H1 (cell line): ENCODE measurements around the gene CST11. TPM values are rescaled to one million over a fixed set of nuclear protein-coding genes. Genes with fewer than 3 reads are reported as not detected.

ENCODE experiments used
- CTCF ChIA-PET: fragments of 300-600 bp; sonication (Branson Sonifier 250); formaldehyde crosslinking; loops from one replicate; lab custom pipeline; 2021; ENCODE audit not compliant: partially characterized antibody; lab: Charles Lee
- POLR2A ChIA-PET: fragments of 300-600 bp; sonication (Branson Sonifier 250); formaldehyde crosslinking; loops from one replicate; lab custom pipeline; 2021; ENCODE audit warnings: inconsistent platforms; ENCODE audit not compliant: partially characterized antibody; lab: Charles Lee
- DNase-seq, 2 experiments: peaks; one replicate each; pipeline versions ENCODE4 v3.0.0 to v3.0.0-alpha.2; 2010 to 2022; ENCODE audit warnings: low spot score in 2 of 2, low read depth in 1 of 2, mixed read lengths in 1 of 2
- FAIRE-seq: peaks from 2 replicates; lab custom pipeline; 2011; peaks lifted over from hg19 to GRCh38; lab: Jason Lieb, UNC
- H2AFZ ChIP-seq: 2 replicates; pipeline ENCODE4 v1.8.1; 2012; ENCODE audit warnings: low read length, inconsistent platforms
- H2AK5ac ChIP-seq: 2 replicates; pipeline ENCODE4 v1.6.1; 2013; ENCODE audit warnings: low read depth, low read length
- H2BK120ac ChIP-seq: replicated peaks from 2 replicates; pipeline ENCODE3; 2013; ENCODE audit warnings: low read depth, low read length, inconsistent platforms
- H2BK12ac ChIP-seq: 2 replicates; pipeline ENCODE4 v1.6.1; 2013; ENCODE audit warnings: low read depth, low read length
- H2BK15ac ChIP-seq: 2 replicates; pipeline ENCODE4 v1.6.1; 2013; ENCODE audit warnings: low read length
- H2BK20ac ChIP-seq: 2 replicates; pipeline ENCODE4 v1.6.1; 2013; ENCODE audit warnings: low read length
- H2BK5ac ChIP-seq: 2 replicates; pipeline ENCODE4 v1.6.1; 2013; ENCODE audit warnings: low read depth, low read length
- H3K14ac ChIP-seq: 2 replicates; pipeline ENCODE4 v1.6.1; 2013; ENCODE audit warnings: inconsistent platforms; ENCODE audit not compliant: insufficient read length
- H3K18ac ChIP-seq: 2 replicates; pipeline ENCODE4 v1.6.1; 2013; ENCODE audit warnings: low read length; ENCODE audit errors: extremely low read depth
- H3K23ac ChIP-seq: 2 replicates; pipeline ENCODE4 v1.6.1; 2013; ENCODE audit warnings: inconsistent platforms; ENCODE audit not compliant: insufficient read length
- H3K23me2 ChIP-seq: 2 replicates; pipeline ENCODE4 v1.6.1; 2013; ENCODE audit warnings: low read depth, low read length
- H3K27ac ChIP-seq: 2 replicates; pipeline ENCODE4 v1.6.1; 2011; ENCODE audit warnings: low read depth, low read length, inconsistent platforms
- H3K27me3 ChIP-seq, 4 experiments: replicated peaks in 1 of 4; 1 replicate in 1 of 4; 2 replicates in 3 of 4; pipeline versions ENCODE4 v1.6.1 to v1.8.1; 2011 to 2013; ENCODE audit warnings: low read length in 3 of 4, mild to moderate bottlenecking in 3 of 4, inconsistent platforms in 2 of 4, mixed read lengths in 2 of 4, moderate library complexity in 1 of 4; ENCODE audit not compliant: control insufficient read depth in 3 of 4, insufficient read depth in 3 of 4; ENCODE audit errors: extremely low read depth in 1 of 4
- H3K36me3 ChIP-seq, 4 experiments: 2 replicates each; pipeline versions ENCODE4 v1.6.1 to v1.8.1; 2011 to 2013; ENCODE audit warnings: mild to moderate bottlenecking in 4 of 4, low read length in 3 of 4, moderate library complexity in 2 of 4, control low read depth in 1 of 4, inconsistent platforms in 1 of 4; ENCODE audit not compliant: insufficient read depth in 4 of 4, control insufficient read depth in 2 of 4
- H3K4ac ChIP-seq: replicated peaks from 2 replicates; pipeline ENCODE3; 2013; ENCODE audit warnings: low read length, low read depth, mixed read lengths, inconsistent platforms; ENCODE audit not compliant: insufficient read length
- H3K4me1 ChIP-seq, 4 experiments: replicated peaks in 1 of 4; 1 replicate in 1 of 4; 2 replicates in 3 of 4; pipeline versions ENCODE4 v1.6.1 to v1.8.1; 2011 to 2013; ENCODE audit warnings: low read length in 3 of 4, inconsistent platforms in 2 of 4, mixed read lengths in 1 of 4; ENCODE audit not compliant: insufficient read depth in 4 of 4, control insufficient read depth in 3 of 4
- H3K4me2 ChIP-seq, 2 experiments: 2 replicates each; pipeline versions ENCODE4 v1.6.1 to v1.8.1; 2011 to 2013; ENCODE audit warnings: low read depth in 2 of 2, low read length in 2 of 2, control low read depth in 1 of 2, inconsistent platforms in 1 of 2, mild to moderate bottlenecking in 1 of 2; ENCODE audit not compliant: insufficient read depth in 1 of 2
- H3K4me3 ChIP-seq, 4 experiments: fragments of 200-600, 300-600 bp in 1 of 4; sonication (generic), shearing (Covaris generic), sonication (Bioruptor Twin) in 1 of 4; 2 replicates each; pipeline versions ENCODE4 v1.5.1 to v1.8.1; 2011 to 2016; ENCODE audit warnings: low read length in 4 of 4, low read depth in 3 of 4, control low read depth in 2 of 4, inconsistent platforms in 2 of 4, mild to moderate bottlenecking in 2 of 4, mixed read lengths in 1 of 4, moderate library complexity in 1 of 4; ENCODE audit not compliant: insufficient read depth in 2 of 4; ENCODE audit errors: extremely low read depth in 1 of 4
- H3K56ac ChIP-seq: replicated peaks from 2 replicates; pipeline ENCODE3; 2013; ENCODE audit warnings: low read depth, mild to moderate bottlenecking, mixed read lengths, low read length, inconsistent platforms; ENCODE audit not compliant: insufficient read length
- H3K79me1 ChIP-seq: 2 replicates; pipeline ENCODE4 v1.6.1; 2013; ENCODE audit warnings: low read depth, low read length, control low read depth
- H3K79me2 ChIP-seq, 2 experiments: 2 replicates each; pipeline versions ENCODE4 v1.6.1 to v1.8.1; 2012 to 2013; ENCODE audit warnings: low read length in 2 of 2, mild to moderate bottlenecking in 2 of 2, inconsistent platforms in 1 of 2; ENCODE audit not compliant: insufficient read depth in 2 of 2, control insufficient read depth in 1 of 2
- H3K9ac ChIP-seq, 4 experiments: replicated peaks in 1 of 4; 1 replicate in 1 of 4; 2 replicates in 3 of 4; pipeline versions ENCODE4 v1.6.1 to v1.8.1; 2011 to 2013; ENCODE audit warnings: low read depth in 3 of 4, low read length in 3 of 4, control low read depth in 2 of 4, mild to moderate bottlenecking in 2 of 4, moderate library complexity in 2 of 4, inconsistent platforms in 1 of 4; ENCODE audit errors: extremely low read depth in 1 of 4
- H3K9me3 ChIP-seq, 2 experiments: 2 replicates each; pipeline versions ENCODE4 v1.6.1 to v1.8.1; 2012 to 2013; ENCODE audit warnings: mild to moderate bottlenecking in 2 of 2, moderate library complexity in 2 of 2, control low read depth in 1 of 2, inconsistent platforms in 1 of 2, low read depth in 1 of 2, low read length in 1 of 2, mixed read lengths in 1 of 2; ENCODE audit not compliant: insufficient read depth in 2 of 2
- H4K20me1 ChIP-seq, 2 experiments: replicated peaks in 1 of 2; 2 replicates each; pipeline versions ENCODE3 to v1.8.1; 2011 to 2013; ENCODE audit warnings: inconsistent platforms in 2 of 2, low read length in 2 of 2, mild to moderate bottlenecking in 1 of 2; ENCODE audit not compliant: insufficient read depth in 2 of 2, control insufficient read depth in 1 of 2
- H4K5ac ChIP-seq: 2 replicates; pipeline ENCODE4 v1.6.1; 2013; ENCODE audit warnings: low read length, low read depth, mixed read lengths, inconsistent platforms; ENCODE audit not compliant: insufficient read length
- H4K8ac ChIP-seq: 2 replicates; pipeline ENCODE4 v1.8.0; 2013; ENCODE audit warnings: mild to moderate bottlenecking, moderate library complexity, low read length, inconsistent platforms; ENCODE audit not compliant: insufficient read depth; ENCODE audit errors: extremely low read depth
- H4K91ac ChIP-seq: replicated peaks from 2 replicates; pipeline ENCODE3; 2013; ENCODE audit warnings: low read length, mixed read lengths, inconsistent platforms; ENCODE audit not compliant: insufficient read length
- ATF3 ChIP-seq: IDR thresholded peaks from 2 replicates; pipeline ENCODE4 v1.6.1; 2011; ENCODE audit warnings: low read depth, mild to moderate bottlenecking, low read length; ENCODE audit not compliant: insufficient read depth
- CEBPB ChIP-seq: IDR thresholded peaks from 2 replicates; pipeline ENCODE4 v1.6.1; 2012; ENCODE audit warnings: low read depth, low read length
- CHD1 ChIP-seq: IDR thresholded peaks from 2 replicates; pipeline ENCODE4 v1.6.1; 2012; ENCODE audit warnings: low read depth, low read length, improper control_type of control experiment
- CREB1 ChIP-seq: IDR thresholded peaks from 2 replicates; pipeline ENCODE4 v1.6.1; 2012; ENCODE audit warnings: inconsistent platforms
- E2F6 ChIP-seq: IDR thresholded peaks from 2 replicates; pipeline ENCODE4 v1.6.1; 2012; ENCODE audit warnings: inconsistent platforms
- JUN ChIP-seq: IDR thresholded peaks from 2 replicates; pipeline ENCODE4 v1.6.1; 2011; ENCODE audit warnings: low read depth, mild to moderate bottlenecking, improper control_type of control experiment, low read length
- RBBP5 ChIP-seq: IDR thresholded peaks from 2 replicates; pipeline ENCODE4 v1.7.1; 2012; ENCODE audit warnings: low read depth, mild to moderate bottlenecking, inconsistent platforms, low read length, moderate library complexity, borderline replicate concordance
- SP2 ChIP-seq: IDR thresholded peaks from 2 replicates; pipeline ENCODE4 v1.6.1; 2012; ENCODE audit warnings: mild to moderate bottlenecking, low read length, inconsistent platforms
- SRF ChIP-seq: IDR thresholded peaks from 2 replicates; pipeline ENCODE4 v1.6.1; 2011; ENCODE audit warnings: mild to moderate bottlenecking, low read depth, low read length, moderate library complexity
- TCF12 ChIP-seq: IDR thresholded peaks from 2 replicates; pipeline ENCODE4 v1.6.1; 2011; ENCODE audit warnings: low read depth, mild to moderate bottlenecking, low read length
- ZNF274 ChIP-seq: IDR thresholded peaks from 2 replicates; pipeline ENCODE4 v1.7.0; 2012; ENCODE audit warnings: low read length, borderline replicate concordance; ENCODE audit errors: extremely low read depth
- WGBS, 2 experiments: shearing (Covaris generic) in 1 of 2; methylation state at CpG; one replicate each; pipeline versions ENCODE4 v1.1.6 to v1.1.7; 2013 to 2015; ENCODE audit warnings: low lambda C conversion rate in 2 of 2, mixed read lengths in 2 of 2, inconsistent platforms in 1 of 2, low coverage in 1 of 2, missing lambda C conversion rate in 1 of 2; ENCODE audit not compliant: insufficient replicate concordance in 2 of 2, insufficient coverage in 1 of 2, insufficient read length in 1 of 2; ENCODE audit errors: extremely low coverage in 1 of 2, missing lambda C conversion rate in 1 of 2; 5-methylcytosine and 5-hydroxymethylcytosine counted together
- polyA plus RNA-seq, 7 experiments: library from polyadenylated mRNA; depleted of rRNA in 3 of 7; stranded (reverse) in 5 of 7; unstranded in 2 of 7; fragments of >200 nt in 5 of 7; fragments of 200-250 nt in 2 of 7; gene quantifications; 1 replicate in 5 of 7; 2 replicates in 1 of 7; 4 replicates in 1 of 7; pipeline versions ENCODE4 v1.2.1 to v1.2.3, GENCODE V29; 2011 to 2013; ENCODE audit warnings: missing spikeins in 2 of 7, mixed read lengths in 2 of 7
- total RNA-seq: library from RNA; stranded (reverse); fragmentation: NEBNext Ultra II Directional; extraction: Animal tissue kit (Norgen Biotek cat#: 25700); gene quantifications from 2 replicates; pipeline ENCODE4 v1.2.1, GENCODE V29; 2021

CST11 gene
- total and polyA plus RNA-seq, 2 of the 8 experiments (the other 6 are each of a cell fraction or from before 2014, with no cell fraction given), result 2.0 TPM; not detected in 1

GRCh38 chr20:23437126-23437899 lies 15.4 kb downstream of the CST11 start:
- H3K56ac ChIP-seq, result no peak overlapping the region
- no peak overlapping the region for H2AFZ ChIP-seq
- H2BK20ac ChIP-seq, result no peak overlapping the region
- H4K5ac ChIP-seq, result no peak overlapping the region
- H3K36me3 ChIP-seq, result no peaks in the 10 kb centered on the region
- no peaks in the 10 kb centered on the region for H4K20me1 ChIP-seq
- H3K79me2 ChIP-seq, result no peaks in the 10 kb centered on the region
- no peak overlapping the region for H2BK5ac ChIP-seq
- no peak overlapping the region for H2BK120ac ChIP-seq
- no peak overlapping the region; the same call in 1 of the 2 replicates for H4K8ac ChIP-seq
- no peak overlapping the region for H2BK15ac ChIP-seq
- H3K79me1 ChIP-seq, result no peaks in the 10 kb centered on the region
- H3K4me2 ChIP-seq, result no peak overlapping the region
- H3K14ac ChIP-seq, result no peak overlapping the region
- H4K91ac ChIP-seq, result no peak overlapping the region
- H3K27ac ChIP-seq, result no peak overlapping the region
- H2AK5ac ChIP-seq, result no peak overlapping the region
- ChIA-PET POLR2A (no interaction called here), CTCF (interaction anchor here (1.6 to 18.9 kb wide), 3 partner anchors 8 to 169 kb away, joined by 6 to 328 read pairs (median 10); partner anchors contain the start of gene CST9)
- DNase-seq, result no peak
- H3K4ac ChIP-seq, result no peak overlapping the region
- H3K23me2 ChIP-seq, result no peaks in the 10 kb centered on the region
- no peaks in the 10 kb centered on the region for H3K9me3 ChIP-seq
- H3K4me1 ChIP-seq, result no peaks in the 10 kb centered on the region
- no peak overlapping the region for H3K4me3 ChIP-seq
- no peak overlapping the region for H3K9ac ChIP-seq
- no peak overlapping the region for H2BK12ac ChIP-seq
- H3K27me3 ChIP-seq, result no peaks in the 10 kb centered on the region; a peak in 1 of 7 replicates
- no peak overlapping the region for H3K18ac ChIP-seq
- WGBS, 2 experiments, result 94% methylated on average over 8 of the region's 9 CpGs; no CpG with 5 or more reads in 1 of the 2 experiments
- no peak overlapping the region for H3K23ac ChIP-seq
- FAIRE-seq, result no peak
- no peak for TF ChIP-seq ZNF274
- no peak for TF ChIP-seq CREB1
- TF ChIP-seq TCF12, result no peak
- TF ChIP-seq E2F6, result no peak
- no peak for TF ChIP-seq SRF
- no peak for TF ChIP-seq CEBPB
- no peak for TF ChIP-seq CHD1
- no peak for TF ChIP-seq RBBP5
- no peak for TF ChIP-seq JUN
- TF ChIP-seq ATF3, result no peak
- no peak for TF ChIP-seq SP2
